Activated naive CD8-positive, alpha-beta T cell treated with anti-CD3 and anti-CD28 coated beads, Interleukin-2, amount 50 U/mL, for 24 hours (primary cell): Measurements from ENCODE around the gene SLC48A1.
A peak's percentile ranks its signal among the peaks of the same experiment; 100 is the strongest.

ENCODE experiments used
- ATAC-seq: fragments of 150-1000 bp; cut with Tn5 transposase; one replicate; pipeline ENCODE4 v1.10.0; 2021
- DNase-seq: peaks from one replicate; pipeline ENCODE4 v3.0.0; 2021
- H3K27ac Mint-ChIP-seq: one replicate; pipeline ENCODE4 v1.8.0; 2021; ENCODE audit warnings: mild to moderate bottlenecking, mixed read lengths
- H3K27me3 Mint-ChIP-seq: one replicate; pipeline ENCODE4 v1.8.0; 2021; ENCODE audit warnings: mixed read lengths
- H3K36me3 Mint-ChIP-seq: one replicate; pipeline ENCODE4 v1.8.0; 2021; ENCODE audit warnings: low read depth, mixed read lengths
- H3K4me1 Mint-ChIP-seq: one replicate; pipeline ENCODE4 v1.8.0; 2021; ENCODE audit warnings: mixed read lengths
- H3K4me3 Mint-ChIP-seq: one replicate; pipeline ENCODE4 v1.8.0; 2021; ENCODE audit warnings: mild to moderate bottlenecking, moderate library complexity, mixed read lengths
- H3K9me3 Mint-ChIP-seq: one replicate; pipeline ENCODE4 v1.8.0; 2021; ENCODE audit warnings: mixed read lengths

SLC48A1 gene

DNA sequence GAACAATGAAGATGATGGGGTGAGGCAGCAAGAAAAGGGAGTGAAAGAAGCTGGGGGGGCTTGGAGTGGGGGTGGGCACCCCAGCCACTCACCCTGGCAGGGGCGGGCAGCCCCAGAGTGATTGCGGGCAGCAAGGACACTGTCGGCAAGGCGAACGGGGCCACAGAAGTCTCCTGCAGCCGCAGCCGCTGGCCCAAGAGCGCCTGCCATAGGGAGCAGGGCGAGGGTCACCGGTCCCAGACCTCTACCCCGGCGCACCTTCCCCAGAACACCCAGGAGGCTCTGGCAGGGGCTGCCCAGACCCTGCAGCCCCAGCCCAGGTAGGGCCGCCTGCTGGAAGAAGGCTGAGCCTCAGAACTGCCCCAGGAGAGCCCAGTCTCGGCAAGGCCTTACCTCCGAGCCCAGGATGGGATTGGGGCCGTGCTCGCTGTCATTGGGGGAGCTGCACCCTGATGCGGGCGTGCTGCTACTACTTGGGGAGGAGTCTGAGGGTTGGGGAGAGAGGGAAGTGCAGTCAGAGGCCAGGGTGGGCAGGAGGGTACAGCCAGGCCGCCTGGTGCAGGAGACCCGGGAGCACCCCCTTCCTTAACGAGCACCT, 22.9 kb downstream of the SLC48A1 start:
- no peak for ATAC-seq
- H3K27ac Mint-ChIP-seq: no peak overlapping the region

DNA sequence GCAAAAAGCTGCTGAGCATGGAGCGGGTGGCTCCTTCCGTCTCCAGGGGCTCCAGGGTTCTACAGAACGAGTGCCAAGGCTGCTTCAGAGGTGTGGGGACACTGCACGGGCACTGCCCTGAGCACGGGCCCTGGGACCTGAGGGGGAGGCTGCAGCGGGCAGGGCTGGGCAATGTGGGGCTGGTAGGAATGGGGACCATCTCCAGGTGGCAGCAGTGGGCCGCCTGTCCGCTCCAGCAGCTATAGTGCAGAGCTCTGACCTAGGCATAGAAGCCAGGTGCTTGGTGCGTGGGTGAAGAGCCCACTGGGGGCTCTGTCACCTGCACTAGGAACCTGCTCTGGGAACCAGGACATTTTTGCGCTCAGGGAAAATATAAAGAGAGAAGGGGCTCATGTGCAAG, 24.4 kb downstream of the SLC48A1 start:
- no peak overlapping the region for H3K27ac Mint-ChIP-seq
- DNase-seq (no peak), ATAC-seq (peak; percentile 29)
- no peak overlapping the region for H3K4me3 Mint-ChIP-seq
- no peaks in the 10 kb centered on the region for H3K27me3 Mint-ChIP-seq
- H3K9me3 Mint-ChIP-seq: no peaks in the 10 kb centered on the region
- H3K36me3 Mint-ChIP-seq: peaks cover 29% of the 10 kb centered on the region
- peaks cover 32% of the 10 kb centered on the region for H3K4me1 Mint-ChIP-seq

More for the DNA sequence above, 22.9 kb downstream of the SLC48A1 start:
- Mint-ChIP-seq H3K9me3 (no peaks in the 10 kb centered on the region), H3K4me3 (no peak overlapping the region), H3K36me3 (peaks cover 30% of the 10 kb centered on the region), H3K4me1 (peaks cover 17% of the 10 kb centered on the region), H3K27me3 (no peaks in the 10 kb centered on the region)
- DNase-seq: no peak

DNA sequence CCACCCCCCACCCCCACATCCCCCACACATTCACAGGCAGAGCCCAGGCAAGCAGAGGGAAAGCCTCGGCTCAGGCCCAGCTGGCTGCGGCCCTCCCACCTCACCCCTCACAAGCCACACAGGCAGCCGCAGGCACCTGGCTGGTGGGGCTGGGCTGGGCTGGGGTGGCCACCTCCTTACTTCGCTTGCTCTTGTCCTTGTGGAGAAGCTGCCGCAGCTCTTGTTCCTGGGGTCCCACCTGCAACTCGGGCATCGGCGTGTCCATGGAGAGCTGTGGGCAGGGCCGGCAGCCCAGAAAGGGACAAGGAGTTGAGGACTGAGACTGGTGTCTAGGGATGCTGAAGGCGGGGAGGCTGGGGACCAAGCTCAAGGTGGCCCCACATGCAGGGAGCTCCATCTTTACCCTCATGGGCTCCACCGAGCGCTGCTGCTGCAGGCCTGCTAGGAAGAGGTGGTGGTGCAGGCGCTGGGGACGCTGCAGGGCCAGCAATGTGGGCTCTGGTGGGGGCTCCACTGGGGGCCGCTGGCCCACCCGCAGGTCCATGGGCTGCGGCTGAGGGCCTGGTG, 25.4 kb downstream of the SLC48A1 start:
- Mint-ChIP-seq H3K4me1 (peaks cover 42% of the 10 kb centered on the region), H3K4me3 (no peak overlapping the region), H3K36me3 (peaks cover 25% of the 10 kb centered on the region), H3K9me3 (no peaks in the 10 kb centered on the region), H3K27me3 (no peaks in the 10 kb centered on the region), H3K27ac (no peak overlapping the region)
- ATAC-seq: no peak
- no peak for DNase-seq

DNA sequence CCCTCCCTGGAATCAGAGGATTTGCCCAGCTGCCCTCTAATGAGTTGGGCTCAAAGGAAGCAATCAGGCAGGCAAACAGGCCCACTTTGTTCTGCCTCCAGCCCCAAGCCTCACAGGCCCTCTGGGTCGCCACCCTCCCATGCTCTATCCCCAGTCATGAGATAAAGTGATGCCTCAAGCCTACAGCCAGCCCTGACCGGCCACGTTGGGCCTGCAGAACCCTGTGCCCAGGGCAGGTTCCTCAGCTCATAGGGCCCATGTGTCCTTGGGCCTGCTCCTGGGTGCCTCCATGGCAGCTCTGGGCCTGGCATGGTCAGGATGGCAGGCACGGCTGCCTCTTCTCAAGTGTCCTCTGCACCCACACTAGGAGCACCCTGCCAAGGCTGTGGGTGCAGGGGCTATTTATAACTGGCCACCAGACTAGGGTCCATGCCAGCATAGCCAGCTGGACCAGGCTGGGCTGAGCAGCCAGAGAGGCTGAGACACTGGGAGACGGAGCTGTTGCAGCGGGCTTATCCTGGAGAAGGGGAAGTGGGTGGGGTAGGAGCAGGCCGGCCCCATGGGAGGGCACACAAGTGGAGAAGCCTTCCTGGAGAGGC, 26.4 kb downstream of the SLC48A1 start:
- peaks cover 24% of the 10 kb centered on the region for H3K36me3 Mint-ChIP-seq

DNA sequence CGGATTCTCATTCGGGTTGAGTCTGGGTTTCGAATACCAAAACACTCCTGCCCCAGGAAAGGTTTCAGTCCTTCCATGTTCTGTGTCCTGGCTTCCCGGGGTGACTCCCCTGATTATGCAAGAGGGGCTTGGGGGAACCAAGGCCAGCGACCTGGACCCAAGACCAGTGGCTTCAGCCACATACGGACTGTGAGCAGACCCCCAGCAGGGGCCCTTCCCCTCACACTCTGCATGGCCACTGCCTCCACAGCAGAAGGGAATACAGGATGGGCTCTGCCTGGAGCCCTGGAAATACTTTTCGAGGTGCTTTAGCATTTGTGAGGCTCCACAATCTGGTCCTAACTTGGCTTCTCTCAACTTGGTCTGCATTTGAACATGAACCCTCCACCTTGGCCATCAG, 27.5 kb downstream of the SLC48A1 start:
- no peak for DNase-seq
- H3K27me3 Mint-ChIP-seq: no peaks in the 10 kb centered on the region
- no peak for ATAC-seq
- no peak overlapping the region for H3K4me3 Mint-ChIP-seq
- H3K36me3 Mint-ChIP-seq: peaks cover 33% of the 10 kb centered on the region
- H3K4me1 Mint-ChIP-seq: peaks cover 63% of the 10 kb centered on the region
- H3K9me3 Mint-ChIP-seq: no peaks in the 10 kb centered on the region
- H3K27ac Mint-ChIP-seq: peak overlapping the region; percentile 83

More for the DNA sequence above, 26.4 kb downstream of the SLC48A1 start:
- Mint-ChIP-seq H3K4me3 (no peak overlapping the region), H3K9me3 (no peaks in the 10 kb centered on the region), H3K27ac (peak overlapping the region; percentile 15), H3K27me3 (no peaks in the 10 kb centered on the region), H3K4me1 (peaks cover 52% of the 10 kb centered on the region)
- DNase-seq: no peak
- no peak for ATAC-seq

DNA sequence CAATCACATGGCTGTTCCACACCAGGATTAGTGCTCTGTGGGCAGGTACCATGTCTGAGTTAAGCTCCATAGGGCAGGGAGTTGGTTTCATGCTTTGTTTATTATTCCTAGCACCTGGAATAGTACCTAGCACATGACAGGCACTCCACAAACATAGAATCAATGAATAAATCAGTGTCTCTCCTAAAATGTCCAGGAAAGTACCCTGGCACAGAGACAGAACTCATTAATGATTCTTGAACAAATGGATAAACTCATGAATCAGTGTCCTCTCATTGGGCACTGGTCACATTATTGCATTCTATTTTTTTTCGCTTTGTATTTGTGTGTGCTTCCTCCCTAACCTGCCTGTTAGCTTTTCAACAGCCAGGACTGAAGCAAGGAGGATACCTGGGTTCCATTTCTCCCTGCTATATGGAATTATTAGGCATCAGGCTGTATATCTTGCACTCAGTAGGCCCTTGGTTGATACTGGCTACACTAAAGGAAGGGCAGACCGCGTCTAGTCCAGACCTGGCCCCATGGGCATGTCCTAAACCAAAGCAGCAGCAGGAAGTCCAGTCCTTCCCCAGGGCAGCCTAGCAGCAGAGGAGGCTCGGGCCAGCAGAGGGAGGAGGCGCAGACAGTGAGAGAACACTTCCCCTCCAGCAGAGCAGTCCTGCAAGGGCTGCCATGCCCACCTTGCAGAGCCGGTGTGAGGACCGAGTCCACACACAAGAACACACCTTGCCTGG, 28.3 kb downstream of the SLC48A1 start:
- no peaks in the 10 kb centered on the region for H3K27me3 Mint-ChIP-seq
- H3K4me1 Mint-ChIP-seq: peaks cover 71% of the 10 kb centered on the region
- ATAC-seq: no peak
- H3K9me3 Mint-ChIP-seq: no peaks in the 10 kb centered on the region
- H3K36me3 Mint-ChIP-seq: peaks cover 33% of the 10 kb centered on the region
- no peak overlapping the region for H3K4me3 Mint-ChIP-seq
- H3K27ac Mint-ChIP-seq: peak overlapping the region; percentile 93
- no peak for DNase-seq

DNA sequence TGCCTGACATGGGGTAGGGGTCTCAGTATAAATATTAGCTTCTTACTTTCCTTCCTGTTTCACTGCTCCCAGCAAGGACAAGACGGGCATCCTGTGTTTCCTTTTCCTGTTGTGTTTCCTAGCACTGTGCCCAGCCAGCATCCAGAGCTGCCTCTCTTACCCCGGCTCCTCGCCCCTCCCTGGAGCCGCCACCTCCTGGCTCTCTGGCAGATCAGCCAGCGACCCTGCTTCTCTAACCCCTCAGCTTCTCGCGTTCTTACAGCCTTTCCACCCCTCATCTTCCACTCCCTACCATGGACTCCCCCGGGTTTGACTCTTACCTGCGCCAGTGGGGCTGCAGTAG, 28.8 kb downstream of the SLC48A1 start:
- no peak for ATAC-seq
- Mint-ChIP-seq H3K27ac (peak overlapping the region; percentile 93), H3K27me3 (no peaks in the 10 kb centered on the region), H3K36me3 (peaks cover 33% of the 10 kb centered on the region), H3K4me3 (no peak overlapping the region), H3K4me1 (peaks cover 76% of the 10 kb centered on the region), H3K9me3 (no peaks in the 10 kb centered on the region)
- DNase-seq: no peak

DNA sequence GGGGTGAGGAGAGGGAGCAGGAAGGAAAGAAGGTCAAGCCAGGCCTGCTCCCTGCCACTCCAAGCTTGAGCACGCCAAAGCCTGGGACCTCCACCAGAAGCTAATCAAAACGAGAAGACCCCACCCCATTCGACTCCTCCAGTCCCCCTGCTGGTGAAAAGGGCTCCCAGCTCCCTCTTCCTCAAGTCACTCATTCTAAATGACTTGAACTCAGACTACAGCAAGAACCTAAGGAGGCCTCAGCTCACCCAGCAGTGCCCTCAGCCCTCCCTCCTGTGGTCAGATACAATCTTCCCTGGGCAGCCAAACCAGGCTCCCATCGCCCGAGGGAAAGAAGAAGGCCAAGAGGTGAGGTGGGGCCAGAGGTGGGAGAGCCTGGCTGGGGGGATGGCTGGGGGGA, 29.3 kb downstream of the SLC48A1 start:
- no peaks in the 10 kb centered on the region for H3K9me3 Mint-ChIP-seq
- H3K36me3 Mint-ChIP-seq: peaks cover 36% of the 10 kb centered on the region
- DNase-seq (no peak), ATAC-seq (no peak)
- H3K4me1 Mint-ChIP-seq: peaks cover 81% of the 10 kb centered on the region
- H3K4me3 Mint-ChIP-seq: no peak overlapping the region
- no peaks in the 10 kb centered on the region for H3K27me3 Mint-ChIP-seq
- peak overlapping the region; percentile 93 for H3K27ac Mint-ChIP-seq

DNA sequence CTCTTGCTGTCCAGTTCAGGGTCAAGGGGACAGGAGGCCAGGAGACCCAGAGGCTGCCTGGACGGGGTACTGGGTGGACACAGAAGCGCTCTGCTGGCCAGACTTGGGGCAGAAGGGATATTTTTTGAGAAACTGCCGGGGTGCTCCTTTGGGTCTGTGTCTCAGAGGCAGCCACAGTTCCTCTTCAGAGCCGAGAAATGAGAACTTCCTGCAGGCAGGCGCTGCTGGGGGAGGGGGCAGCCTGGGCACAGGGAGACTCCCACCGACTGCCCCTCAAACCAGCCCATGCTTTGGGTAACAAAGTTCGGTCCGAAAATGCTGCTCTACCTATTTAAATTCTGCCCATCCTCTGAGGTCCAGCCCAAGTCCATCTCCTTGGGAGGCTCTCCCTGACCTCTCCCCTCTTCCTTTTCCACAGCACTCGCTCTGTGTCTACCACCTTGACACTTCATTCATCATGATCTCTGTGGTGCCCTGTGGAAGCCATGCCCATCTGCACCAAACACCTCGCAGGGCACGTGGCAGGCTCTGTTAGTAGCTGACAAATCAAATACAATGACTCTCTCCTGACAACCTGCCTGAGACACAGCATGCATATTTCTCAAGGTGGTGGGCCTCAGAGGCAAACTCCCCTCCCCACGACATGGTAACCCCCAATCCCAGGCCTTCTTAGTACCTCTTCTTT, 30.3 kb downstream of the SLC48A1 start:
- H3K36me3 Mint-ChIP-seq: peaks cover 36% of the 10 kb centered on the region

DNA sequence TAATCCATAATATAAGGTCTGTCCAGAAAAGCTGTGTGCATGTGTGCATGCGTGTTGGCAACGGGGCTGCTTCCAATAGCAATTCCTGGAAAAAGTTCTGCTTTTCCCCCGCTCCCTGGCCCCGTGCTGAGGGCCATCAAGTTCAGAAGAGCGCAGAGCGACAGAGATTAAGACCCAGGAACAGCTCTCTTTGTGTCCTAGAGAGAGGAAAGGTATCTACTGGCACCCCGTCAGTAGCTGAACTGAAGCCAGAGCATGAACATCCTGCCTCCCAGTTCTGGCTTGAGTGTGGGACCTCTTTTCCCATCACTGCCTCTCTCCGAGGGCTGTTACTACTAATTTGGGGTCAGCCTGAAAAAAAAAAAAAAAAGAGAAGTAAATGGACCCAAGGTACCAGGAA, 31.1 kb downstream of the SLC48A1 start:
- no peak for ATAC-seq
- H3K36me3 Mint-ChIP-seq: peaks cover 35% of the 10 kb centered on the region

More for the DNA sequence above, 30.3 kb downstream of the SLC48A1 start:
- Mint-ChIP-seq H3K27me3 (no peaks in the 10 kb centered on the region), H3K4me3 (peak overlapping the region; percentile 16), H3K4me1 (peaks cover 89% of the 10 kb centered on the region), H3K27ac (peak overlapping the region; percentile 93), H3K9me3 (no peaks in the 10 kb centered on the region)
- DNase-seq (no peak), ATAC-seq (no peak)

DNA sequence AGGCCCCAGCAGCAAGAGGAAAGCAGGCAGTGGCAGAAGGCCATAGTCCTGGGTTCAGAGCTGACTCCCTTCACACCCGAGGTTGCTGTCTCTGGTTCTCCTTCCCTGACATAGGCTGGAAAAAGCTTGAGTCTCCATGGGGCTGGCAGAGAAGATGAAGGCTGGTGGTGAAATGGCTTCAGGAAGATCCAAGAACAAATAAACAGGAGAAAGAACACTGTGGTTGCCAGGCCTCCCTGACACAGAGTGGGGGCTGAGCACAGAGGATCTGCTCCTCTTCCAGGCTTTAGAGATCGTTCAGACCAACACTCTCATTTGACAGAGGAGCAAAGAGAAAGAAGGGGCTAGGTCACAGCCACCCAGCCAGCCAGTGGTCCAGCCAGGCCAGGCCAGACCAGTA, 32.4 kb downstream of the SLC48A1 start:
- Mint-ChIP-seq H3K9me3 (no peaks in the 10 kb centered on the region), H3K4me1 (peaks cover 99% of the 10 kb centered on the region), H3K27me3 (no peaks in the 10 kb centered on the region), H3K36me3 (peaks cover 34% of the 10 kb centered on the region), H3K27ac (peak overlapping the region; percentile 93), H3K4me3 (peak overlapping the region; percentile 74)
- DNase-seq: no peak
- no peak for ATAC-seq

More for the DNA sequence above, 31.1 kb downstream of the SLC48A1 start:
- Mint-ChIP-seq H3K9me3 (no peaks in the 10 kb centered on the region), H3K27me3 (no peaks in the 10 kb centered on the region), H3K4me3 (no peak overlapping the region), H3K27ac (peak overlapping the region; percentile 93), H3K4me1 (peaks cover 92% of the 10 kb centered on the region)
- no peak for DNase-seq

DNA sequence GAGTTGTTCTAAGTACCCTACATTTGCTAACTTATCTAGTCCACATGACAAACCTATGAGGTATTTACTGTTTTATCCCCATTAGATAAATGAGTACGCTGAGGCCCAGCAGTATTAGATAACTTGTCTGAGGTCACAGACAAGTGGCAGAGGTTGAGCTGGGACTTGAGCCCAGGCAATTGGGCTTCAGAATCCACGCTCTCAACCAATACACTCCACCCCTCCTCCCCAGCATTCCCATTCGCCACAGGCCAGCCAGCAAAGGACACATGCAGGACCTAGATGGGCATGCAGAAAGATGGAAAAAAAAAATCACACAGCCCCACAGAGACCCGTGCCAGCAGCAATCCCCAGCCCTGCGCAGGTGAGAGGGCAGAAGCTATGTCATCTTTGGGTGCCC, 34.3 kb downstream of the SLC48A1 start:
- peaks cover 37% of the 10 kb centered on the region for H3K36me3 Mint-ChIP-seq
- DNase-seq (no peak), ATAC-seq (no peak)
- peak overlapping the region; percentile 93 for H3K27ac Mint-ChIP-seq
- peaks cover 98% of the 10 kb centered on the region for H3K4me1 Mint-ChIP-seq
- H3K9me3 Mint-ChIP-seq: no peaks in the 10 kb centered on the region
- peak overlapping the region; percentile 74 for H3K4me3 Mint-ChIP-seq
- H3K27me3 Mint-ChIP-seq: no peaks in the 10 kb centered on the region

DNA sequence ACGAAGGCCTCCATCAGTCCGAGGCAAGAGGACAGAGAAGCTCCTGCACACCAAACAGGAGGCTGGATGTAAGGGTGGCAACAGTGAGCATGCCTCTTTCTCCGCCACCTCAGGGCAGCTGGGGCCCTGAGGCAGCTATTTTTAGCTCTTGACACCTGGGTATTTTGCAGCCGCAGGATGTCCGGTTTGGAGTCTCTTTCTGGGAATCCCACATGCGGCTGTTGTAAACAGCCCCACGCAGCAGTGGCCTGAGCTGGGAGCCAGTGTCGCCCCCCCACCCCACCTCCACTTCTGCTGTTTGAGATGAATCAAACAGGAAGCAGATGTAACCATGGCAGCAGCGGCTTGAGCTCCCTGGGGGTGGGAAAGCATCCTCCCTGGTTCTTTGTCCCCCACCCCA, 35.0 kb downstream of the SLC48A1 start:
- Mint-ChIP-seq H3K4me1 (peaks cover 96% of the 10 kb centered on the region), H3K36me3 (peaks cover 40% of the 10 kb centered on the region), H3K4me3 (peak overlapping the region; percentile 74), H3K27ac (peak overlapping the region; percentile 93), H3K27me3 (no peaks in the 10 kb centered on the region), H3K9me3 (no peaks in the 10 kb centered on the region)
- DNase-seq (peak; percentile 84), ATAC-seq (peak; percentile 41)

DNA sequence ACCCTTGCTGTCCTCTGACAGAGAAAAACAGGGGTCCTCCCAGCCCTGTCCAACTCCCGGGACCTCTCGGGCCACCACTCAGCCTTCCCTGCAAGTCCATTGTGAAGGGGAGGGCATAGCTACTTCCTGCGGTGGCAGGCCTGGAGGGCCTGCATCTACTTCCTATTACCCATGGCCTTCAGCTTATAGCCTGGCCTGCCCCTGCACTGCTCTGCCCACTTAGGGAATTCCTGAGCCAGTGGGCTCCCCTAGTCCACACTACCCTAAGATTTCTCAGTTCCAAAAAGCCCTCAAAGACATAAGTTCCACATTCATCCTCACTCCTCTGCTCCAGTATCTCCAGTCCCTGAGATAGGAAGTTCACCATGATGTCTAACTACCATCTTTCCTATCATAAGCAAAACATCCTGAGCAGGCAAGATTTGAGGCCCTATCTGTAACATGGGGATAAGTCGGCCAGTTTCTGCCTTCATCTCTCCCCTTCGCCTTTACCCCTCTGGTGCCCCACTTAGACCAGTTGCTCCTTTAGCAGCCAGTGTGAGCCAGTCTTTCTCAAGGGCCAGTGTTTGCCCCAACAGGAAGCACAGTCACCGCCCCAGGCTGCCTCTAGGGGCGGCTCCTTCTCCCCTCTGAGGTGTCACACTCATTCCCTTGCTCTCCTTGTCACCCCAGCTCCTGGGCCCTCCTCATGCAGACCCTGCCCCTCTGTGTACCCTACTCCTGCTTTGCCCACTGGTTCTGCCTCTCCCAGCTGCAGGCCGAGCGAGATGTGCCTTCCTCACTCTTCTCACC, 35.7 kb downstream of the SLC48A1 start:
- Mint-ChIP-seq H3K9me3 (no peaks in the 10 kb centered on the region), H3K27ac (peak overlapping the region; percentile 93), H3K27me3 (no peaks in the 10 kb centered on the region), H3K4me1 (peaks cover 94% of the 10 kb centered on the region), H3K4me3 (peak overlapping the region; percentile 74), H3K36me3 (peaks cover 44% of the 10 kb centered on the region)
- ATAC-seq (peak; percentile 37), DNase-seq (peak; percentile 74)
